PFSK-1 (cell line): ENCODE results near the gene CD80.

ENCODE experiments used
- POLR2AphosphoS5 ChIP-seq: IDR thresholded peaks from 2 replicates; pipeline ENCODE4 v1.6.1; 2012; ENCODE audit warnings: low read depth, mild to moderate bottlenecking, control low read depth, low read length, moderate library complexity
- SIN3A ChIP-seq: IDR thresholded peaks from 2 replicates; pipeline ENCODE4 v1.6.1; 2012; ENCODE audit warnings: mild to moderate bottlenecking, low read length, moderate library complexity, borderline replicate concordance; ENCODE audit not compliant: insufficient read depth

DNA sequence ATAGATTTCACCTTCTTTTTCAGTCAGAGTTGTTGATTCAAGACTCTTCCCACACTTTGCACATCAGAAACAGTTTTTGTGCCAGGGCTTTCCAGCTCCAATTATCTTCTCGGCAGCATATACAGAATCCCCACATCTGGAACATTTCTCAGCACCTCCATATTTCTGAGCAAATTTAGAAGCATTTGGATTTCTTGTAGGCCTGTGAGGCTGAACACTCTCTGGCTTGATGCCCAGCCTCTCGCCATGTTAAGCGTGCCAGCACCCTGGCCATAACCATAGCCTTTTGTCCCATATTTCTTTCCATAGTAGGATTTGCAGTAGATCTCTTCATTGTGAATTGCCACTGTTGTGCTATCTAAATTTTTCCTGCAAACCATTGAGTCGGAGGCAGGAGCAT is 28.3 kb downstream of the CD80 start:
- no peak for TF ChIP-seq POLR2AphosphoS5
- TF ChIP-seq SIN3A: no peak
